GM23338 (cell line): ENCODE results near the gene KLK2. TPM values are rescaled to one million over a fixed set of nuclear protein-coding genes. Genes with fewer than 3 reads are reported as not detected.

Experiments
- ATAC-seq: fragments of 200-7000 bp; cut with Tn5 transposase; 3 replicates; pipeline ENCODE4 v1.9.1; 2020
- DNase-seq: peaks from one replicate; pipeline ENCODE4 v3.0.0-alpha.2; 2015; ENCODE audit warnings: low spot score
- H2AFZ ChIP-seq: fragments of 200-600 bp; sonication (generic); 2 replicates; pipeline ENCODE4 v1.8.0; 2016; ENCODE audit warnings: antibody characterized with exemption, mild to moderate bottlenecking, moderate library complexity
- H3F3A ChIP-seq: fragments of 200-600 bp; sonication (generic); replicated peaks from 2 replicates; pipeline ENCODE4 v1.8.0; 2017; ENCODE audit warnings: antibody characterized with exemption, mixed run types, low read depth
- H3K27ac ChIP-seq: fragments of 200-600 bp; sonication (generic); 2 replicates; pipeline ENCODE4 v1.6.1; 2016; ENCODE audit warnings: low read depth
- H3K27me3 ChIP-seq: fragments of 200-600 bp; sonication (generic); 2 replicates; pipeline ENCODE4 v1.8.0; 2016; ENCODE audit warnings: mild to moderate bottlenecking, mixed run types, moderate library complexity; ENCODE audit not compliant: insufficient read depth
- H3K36me3 ChIP-seq: fragments of 200-600 bp; sonication (generic); 2 replicates; pipeline ENCODE4 v1.8.0; 2016; ENCODE audit warnings: mild to moderate bottlenecking; ENCODE audit not compliant: insufficient read depth
- H3K4me1 ChIP-seq: fragments of 200-600 bp; sonication (generic); 2 replicates; pipeline ENCODE4 v1.8.0; 2016; ENCODE audit warnings: mild to moderate bottlenecking, moderate library complexity; ENCODE audit not compliant: insufficient read depth
- H3K4me2 ChIP-seq: fragments of 200-600 bp; sonication (generic); 2 replicates; pipeline ENCODE4 v1.7.1; 2017; ENCODE audit warnings: mixed run types
- H3K4me3 ChIP-seq: fragments of 200-600 bp; sonication (generic); 2 replicates; pipeline ENCODE4 v1.6.1; 2016; ENCODE audit warnings: mixed run types
- H3K79me2 ChIP-seq: fragments of 200-600 bp; sonication (generic); replicated peaks from 2 replicates; pipeline ENCODE4 v1.8.0; 2017; ENCODE audit warnings: mild to moderate bottlenecking; ENCODE audit not compliant: insufficient read depth
- H3K9me2 ChIP-seq: fragments of 200-600 bp; sonication (generic); 2 replicates; pipeline ENCODE4 v1.8.0; 2017; ENCODE audit not compliant: insufficient read depth
- H4K20me1 ChIP-seq: fragments of 200-600 bp; sonication (generic); replicated peaks from 2 replicates; pipeline ENCODE4 v1.8.0; 2017; ENCODE audit warnings: mild to moderate bottlenecking; ENCODE audit not compliant: insufficient read depth
- H3K27ac Mint-ChIP-seq: 2 replicates; pipeline ENCODE4 v1.8.0; 2020; ENCODE audit warnings: inconsistent platforms, mild to moderate bottlenecking, moderate library complexity, mixed read lengths
- H3K27me3 Mint-ChIP-seq: 3 replicates; pipeline ENCODE4 v1.8.0; 2022; ENCODE audit warnings: low read depth, mild to moderate bottlenecking, moderate library complexity, mixed read lengths, inconsistent platforms; ENCODE audit not compliant: insufficient read depth, poor library complexity
- H3K36me3 Mint-ChIP-seq: 3 replicates; pipeline ENCODE4 v1.8.0; 2021; ENCODE audit warnings: low read depth, mild to moderate bottlenecking, inconsistent platforms, moderate library complexity, mixed read lengths
- H3K4me1 Mint-ChIP-seq: 3 replicates; pipeline ENCODE4 v1.8.0; 2020; ENCODE audit warnings: mild to moderate bottlenecking, inconsistent platforms, mixed read lengths
- H3K4me3 Mint-ChIP-seq: 3 replicates; pipeline ENCODE4 v1.8.0; 2021; ENCODE audit warnings: moderate library complexity, mild to moderate bottlenecking, inconsistent platforms, mixed read lengths
- H3K9me3 Mint-ChIP-seq: 3 replicates; pipeline ENCODE4 v1.8.0; 2020; ENCODE audit warnings: moderate library complexity, mild to moderate bottlenecking, inconsistent platforms, mixed read lengths
- CTCF ChIP-seq, 2 experiments: fragments of 200-600 bp in 1 of 2; sonication (generic) in 1 of 2; conservative IDR thresholded peaks; 2 replicates each; pipeline versions ENCODE4 v1.5.1 to v1.6.1; 2016 to 2017; ENCODE audit warnings: antibody characterized with exemption in 2 of 2, low read depth in 2 of 2, mild to moderate bottlenecking in 2 of 2, moderate library complexity in 1 of 2
- EZH2 ChIP-seq: fragments of 200-600 bp; sonication (generic); IDR thresholded peaks from one replicate; pipeline ENCODE4 v1.8.0; 2017; ENCODE audit warnings: antibody characterized with exemption, mild to moderate bottlenecking, low read depth; ENCODE audit not compliant: unreplicated experiment
- EZH2phosphoT487 ChIP-seq: fragments of 200-600 bp; sonication (generic); IDR thresholded peaks from one replicate; pipeline ENCODE4 v1.8.1; 2018; ENCODE audit warnings: antibody characterized with exemption; ENCODE audit not compliant: unreplicated experiment
- JUNB ChIP-seq: IDR thresholded peaks from one replicate; pipeline ENCODE4 v1.6.1; 2016; ENCODE audit warnings: antibody characterized with exemption; ENCODE audit not compliant: unreplicated experiment
- NANOG ChIP-seq: IDR thresholded peaks from 2 replicates; pipeline ENCODE4 v1.6.1; 2016; ENCODE audit warnings: antibody characterized with exemption, borderline replicate concordance
- STAT1 ChIP-seq: IDR thresholded peaks from one replicate; pipeline ENCODE4 v1.6.1; 2016; ENCODE audit warnings: antibody characterized with exemption; ENCODE audit not compliant: unreplicated experiment
- ZNF114 ChIP-seq: fragments of 250-450 bp; sonication (Bioruptor Pico); IDR thresholded peaks from 2 replicates; pipeline ENCODE4 v1.5.0; 2020; ENCODE audit warnings: mild to moderate bottlenecking, moderate library complexity
- ZNF331 ChIP-seq: fragments of 250-450 bp; sonication (Bioruptor Pico); IDR thresholded peaks from 2 replicates; pipeline ENCODE4 v1.5.0; 2020; ENCODE audit warnings: low read depth, mild to moderate bottlenecking, moderate library complexity
- polyA plus RNA-seq: library from polyadenylated mRNA; unstranded; fragments of >200 nt; fragmentation: Nextera tagmentation; extraction: Ambion mirVana; gene quantifications from 2 replicates; pipeline ENCODE4 v1.2.1, GENCODE V29; 2016
- total RNA-seq: library from RNA; depleted of rRNA; stranded (reverse); fragments of >200 nt; shearing (Covaris generic); gene quantifications from 2 replicates; pipeline ENCODE4 v1.2.3, GENCODE V29; 2014
- TF ChIP-seq, protein P1 (sequence below): fragments of 250-450 bp; sonication (Bioruptor Pico); IDR thresholded peaks from 2 replicates; pipeline ENCODE4 v1.5.0; 2020; ENCODE audit warnings: mild to moderate bottlenecking, moderate library complexity

The KLK2 gene
- total and polyA plus RNA-seq, 2 experiments from 2014 or later = 0.18 to 0.69 TPM

DNA sequence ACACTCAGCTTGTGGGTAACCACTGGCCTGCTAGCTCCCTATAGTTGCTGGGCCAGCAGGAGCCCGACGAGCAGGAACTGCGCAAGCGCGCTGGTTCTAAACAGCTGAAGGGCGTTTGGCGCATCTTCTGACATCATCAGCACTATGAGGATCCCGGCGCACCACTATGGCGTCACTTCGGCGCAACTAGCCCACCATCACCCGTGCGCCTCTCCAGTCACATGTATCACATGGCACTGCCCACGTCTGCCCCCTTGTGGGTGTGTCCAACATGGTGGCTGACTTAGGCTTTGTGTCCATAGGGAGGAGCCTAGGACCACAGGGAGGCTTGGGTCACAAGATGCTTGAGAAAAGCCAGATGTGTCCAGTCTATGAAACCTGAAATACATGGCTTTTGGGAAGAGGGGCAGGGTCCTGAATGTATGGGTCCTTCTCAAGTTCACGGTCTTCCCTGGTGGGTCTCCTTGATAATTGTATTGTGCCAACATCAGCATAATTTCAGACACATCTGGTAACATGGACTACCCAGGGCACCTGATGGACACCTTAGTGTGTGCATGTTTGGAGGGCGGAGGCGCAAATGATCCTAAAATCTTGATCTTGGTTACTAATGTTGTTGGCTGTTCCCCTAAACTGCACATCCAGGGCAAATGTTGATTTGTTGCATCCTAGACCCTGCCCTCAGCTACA, 20.0 kb downstream of the KLK2 start:
- Histone ChIP-seq H3K27ac (no peak overlapping the region), H3K9me2 (no peaks in the 10 kb centered on the region), H2AFZ (no peak overlapping the region), H3K4me2 (no peak overlapping the region), H3K27me3 (no peaks in the 10 kb centered on the region), H3F3A (no peaks in the 10 kb centered on the region), H3K79me2 (no peaks in the 10 kb centered on the region), H3K4me3 (no peak overlapping the region), H3K36me3 (no peaks in the 10 kb centered on the region), H4K20me1 (no peaks in the 10 kb centered on the region), H3K4me1 (no peaks in the 10 kb centered on the region)
- H3K27ac Mint-ChIP-seq = no peak overlapping the region
- ATAC-seq = no peak; the same call in 2 of the 3 replicates
- no peak for TF ChIP-seq ZNF331 (CRISPR knock-in tag)
- TF ChIP-seq CTCF (conservative IDR thresholded peaks at IDR 0.05; ENCODE audit: low read depth in 2 of 2) = peak; percentile 52 to 68
- no peaks in the 10 kb centered on the region; the same call in 2 of the 3 replicates for H3K4me1 Mint-ChIP-seq
- H3K27me3 Mint-ChIP-seq = peaks cover 5% of the 10 kb centered on the region
- H3K4me3 Mint-ChIP-seq = no peak overlapping the region
- DNase-seq = peak; percentile 71
- H3K9me3 Mint-ChIP-seq = peaks cover 97% of the 10 kb centered on the region
- H3K36me3 Mint-ChIP-seq = peaks cover 32% of the 10 kb centered on the region

GRCh38 chr19:50894478-50895356, 21.5 kb downstream of the KLK2 start:
- H3K9me3 Mint-ChIP-seq = peaks cover 97% of the 10 kb centered on the region
- peaks cover 29% of the 10 kb centered on the region for H3K36me3 Mint-ChIP-seq
- H3K4me1 ChIP-seq = no peaks in the 10 kb centered on the region
- ATAC-seq = no peak
- H3K27ac ChIP-seq = no peak overlapping the region
- H3K4me1 Mint-ChIP-seq = no peaks in the 10 kb centered on the region
- no peak overlapping the region for H2AFZ ChIP-seq
- H3K4me2 ChIP-seq = no peak overlapping the region
- H3K27me3 ChIP-seq = no peaks in the 10 kb centered on the region
- H3K27me3 Mint-ChIP-seq = peaks cover 5% of the 10 kb centered on the region
- no peaks in the 10 kb centered on the region for H3K79me2 ChIP-seq
- no peak overlapping the region for H3K4me3 ChIP-seq
- H3K27ac Mint-ChIP-seq = no peak overlapping the region
- no peaks in the 10 kb centered on the region for H3K36me3 ChIP-seq
- no peaks in the 10 kb centered on the region for H3K9me2 ChIP-seq
- H3F3A ChIP-seq = no peaks in the 10 kb centered on the region
- H4K20me1 ChIP-seq = no peaks in the 10 kb centered on the region
- H3K4me3 Mint-ChIP-seq = no peak overlapping the region
- no peak for DNase-seq
- no peak for TF ChIP-seq ZNF331 (CRISPR knock-in tag)
- TF ChIP-seq CTCF (conservative IDR thresholded peaks at IDR 0.05; ENCODE audit: low read depth in 2 of 2) = no peak
- TF ChIP-seq, protein P1, sequence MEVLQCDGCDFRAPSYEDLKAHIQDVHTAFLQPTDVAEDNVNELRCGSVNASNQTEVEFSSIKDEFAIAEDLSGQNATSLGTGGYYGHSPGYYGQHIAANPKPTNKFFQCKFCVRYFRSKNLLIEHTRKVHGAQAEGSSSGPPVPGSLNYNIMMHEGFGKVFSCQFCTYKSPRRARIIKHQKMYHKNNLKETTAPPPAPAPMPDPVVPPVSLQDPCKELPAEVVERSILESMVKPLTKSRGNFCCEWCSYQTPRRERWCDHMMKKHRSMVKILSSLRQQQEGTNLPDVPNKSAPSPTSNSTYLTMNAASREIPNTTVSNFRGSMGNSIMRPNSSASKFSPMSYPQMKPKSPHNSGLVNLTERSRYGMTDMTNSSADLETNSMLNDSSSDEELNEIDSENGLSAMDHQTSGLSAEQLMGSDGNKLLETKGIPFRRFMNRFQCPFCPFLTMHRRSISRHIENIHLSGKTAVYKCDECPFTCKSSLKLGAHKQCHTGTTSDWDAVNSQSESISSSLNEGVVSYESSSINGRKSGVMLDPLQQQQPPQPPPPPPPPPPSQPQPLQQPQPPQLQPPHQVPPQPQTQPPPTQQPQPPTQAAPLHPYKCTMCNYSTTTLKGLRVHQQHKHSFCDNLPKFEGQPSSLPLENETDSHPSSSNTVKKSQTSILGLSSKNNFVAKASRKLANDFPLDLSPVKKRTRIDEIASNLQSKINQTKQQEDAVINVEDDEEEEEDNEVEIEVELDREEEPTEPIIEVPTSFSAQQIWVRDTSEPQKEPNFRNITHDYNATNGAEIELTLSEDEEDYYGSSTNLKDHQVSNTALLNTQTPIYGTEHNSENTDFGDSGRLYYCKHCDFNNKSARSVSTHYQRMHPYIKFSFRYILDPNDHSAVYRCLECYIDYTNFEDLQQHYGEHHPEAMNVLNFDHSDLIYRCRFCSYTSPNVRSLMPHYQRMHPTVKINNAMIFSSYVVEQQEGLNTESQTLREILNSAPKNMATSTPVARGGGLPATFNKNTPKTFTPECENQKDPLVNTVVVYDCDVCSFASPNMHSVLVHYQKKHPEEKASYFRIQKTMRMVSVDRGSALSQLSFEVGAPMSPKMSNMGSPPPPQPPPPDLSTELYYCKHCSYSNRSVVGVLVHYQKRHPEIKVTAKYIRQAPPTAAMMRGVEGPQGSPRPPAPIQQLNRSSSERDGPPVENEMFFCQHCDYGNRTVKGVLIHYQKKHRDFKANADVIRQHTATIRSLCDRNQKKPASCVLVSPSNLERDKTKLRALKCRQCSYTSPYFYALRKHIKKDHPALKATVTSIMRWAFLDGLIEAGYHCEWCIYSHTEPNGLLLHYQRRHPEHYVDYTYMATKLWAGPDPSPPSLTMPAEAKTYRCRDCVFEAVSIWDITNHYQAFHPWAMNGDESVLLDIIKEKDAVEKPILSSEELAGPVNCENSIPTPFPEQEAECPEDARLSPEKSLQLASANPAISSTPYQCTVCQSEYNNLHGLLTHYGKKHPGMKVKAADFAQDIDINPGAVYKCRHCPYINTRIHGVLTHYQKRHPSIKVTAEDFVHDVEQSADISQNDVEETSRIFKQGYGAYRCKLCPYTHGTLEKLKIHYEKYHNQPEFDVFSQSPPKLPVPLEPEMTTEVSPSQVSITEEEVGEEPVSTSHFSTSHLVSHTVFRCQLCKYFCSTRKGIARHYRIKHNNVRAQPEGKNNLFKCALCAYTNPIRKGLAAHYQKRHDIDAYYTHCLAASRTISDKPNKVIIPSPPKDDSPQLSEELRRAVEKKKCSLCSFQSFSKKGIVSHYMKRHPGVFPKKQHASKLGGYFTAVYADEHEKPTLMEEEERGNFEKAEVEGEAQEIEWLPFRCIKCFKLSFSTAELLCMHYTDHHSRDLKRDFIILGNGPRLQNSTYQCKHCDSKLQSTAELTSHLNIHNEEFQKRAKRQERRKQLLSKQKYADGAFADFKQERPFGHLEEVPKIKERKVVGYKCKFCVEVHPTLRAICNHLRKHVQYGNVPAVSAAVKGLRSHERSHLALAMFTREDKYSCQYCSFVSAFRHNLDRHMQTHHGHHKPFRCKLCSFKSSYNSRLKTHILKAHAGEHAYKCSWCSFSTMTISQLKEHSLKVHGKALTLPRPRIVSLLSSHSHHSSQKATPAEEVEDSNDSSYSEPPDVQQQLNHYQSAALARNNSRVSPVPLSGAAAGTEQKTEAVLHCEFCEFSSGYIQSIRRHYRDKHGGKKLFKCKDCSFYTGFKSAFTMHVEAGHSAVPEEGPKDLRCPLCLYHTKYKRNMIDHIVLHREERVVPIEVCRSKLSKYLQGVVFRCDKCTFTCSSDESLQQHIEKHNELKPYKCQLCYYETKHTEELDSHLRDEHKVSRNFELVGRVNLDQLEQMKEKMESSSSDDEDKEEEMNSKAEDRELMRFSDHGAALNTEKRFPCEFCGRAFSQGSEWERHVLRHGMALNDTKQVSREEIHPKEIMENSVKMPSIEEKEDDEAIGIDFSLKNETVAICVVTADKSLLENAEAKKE (CRISPR knock-in tag) = no peak
- TF ChIP-seq NANOG = no peak
- no peak for TF ChIP-seq EZH2
- TF ChIP-seq EZH2phosphoT487 = no peak
- TF ChIP-seq STAT1 = no peak
- no peak for TF ChIP-seq ZNF114 (CRISPR knock-in tag)
- no peak for TF ChIP-seq JUNB
